A549 (cell line): Measurements from ENCODE around the gene RAD9A. TPM values are rescaled to one million over a fixed set of nuclear protein-coding genes. Genes with fewer than 3 reads are reported as not detected.

Source experiments
- ATAC-seq, 2 experiments: fragments of 200-7000 bp in 1 of 2; fragments of >200 bp in 1 of 2; cut with Nextera tagmentation in 1 of 2; cut with Tn5 transposase in 1 of 2; 3 replicates each; pipeline versions ENCODE4 v1.8.0 to v1.9.1; 2018 to 2020; ENCODE audit warnings: mild to moderate bottlenecking in 1 of 2, moderate library complexity in 1 of 2
- CTCF ChIA-PET: fragments of 300-600 bp; sonication (Branson Sonifier 250); formaldehyde crosslinking; extraction: SDS; loops from one replicate; lab custom pipeline; 2021; ENCODE audit warnings: antibody characterized with exemption, inconsistent platforms; lab: Yijun Ruan, JAX
- POLR2A ChIA-PET: fragments of 350-600 bp; formaldehyde crosslinking; extraction: SDS; loops from one replicate; lab custom pipeline; 2021; ENCODE audit warnings: antibody characterized with exemption, inconsistent platforms; lab: Yijun Ruan, JAX
- DNase-seq, 2 experiments: peaks; one replicate each; pipeline versions ENCODE4 v3.0.0 to v3.0.0-alpha.2; 2011 to 2016; ENCODE audit warnings: low read depth in 1 of 2, low spot score in 1 of 2
- FAIRE-seq: peaks from 2 replicates; lab custom pipeline; 2011; peaks lifted over from hg19 to GRCh38; lab: Jason Lieb, UNC
- H3K27ac ChIP-seq, 2 experiments: fragments of >200 bp; sonication (Bioruptor Twin); formaldehyde crosslinking; 3 replicates each; pipeline ENCODE4 v1.5.1; 2016 to 2017
- H3K4me1 ChIP-seq: fragments of >200 bp; sonication (Bioruptor Twin); formaldehyde crosslinking; 3 replicates; pipeline ENCODE4 v1.6.1; 2016
- H3K4me2 ChIP-seq: fragments of >200 bp; sonication (Bioruptor Twin); formaldehyde crosslinking; 3 replicates; pipeline ENCODE4 v1.6.1; 2016
- H3K4me3 ChIP-seq: fragments of >200 bp; sonication (Bioruptor Twin); formaldehyde crosslinking; 3 replicates; pipeline ENCODE4 v1.5.1; 2016
- H3K9me3 ChIP-seq: fragments of >200 bp; sonication (Bioruptor Twin); formaldehyde crosslinking; 3 replicates; pipeline ENCODE4 v1.6.1; 2016
- BHLHE40 ChIP-seq: IDR thresholded peaks from 2 replicates; pipeline ENCODE4 v1.6.1; 2012; ENCODE audit warnings: low read depth, low read length, inconsistent platforms
- CBX2 ChIP-seq: fragments of 200-600 bp; sonication (generic); IDR thresholded peaks from 2 replicates; pipeline ENCODE4 v1.6.1; 2016; ENCODE audit warnings: low read depth, mild to moderate bottlenecking, borderline replicate concordance
- CHD4 ChIP-seq: fragments of 200-600 bp; sonication (generic); IDR thresholded peaks from 2 replicates; pipeline ENCODE4 v1.6.1; 2016; ENCODE audit warnings: antibody characterized with exemption, mild to moderate bottlenecking, borderline replicate concordance
- CTCF ChIP-seq: fragments of >200 bp; sonication (Bioruptor Twin); formaldehyde crosslinking; IDR thresholded peaks from 3 replicates; pipeline ENCODE4 v1.5.1; 2016
- EHMT2 ChIP-seq: fragments of 200-600 bp; sonication (generic); IDR thresholded peaks from 2 replicates; pipeline ENCODE4 v1.6.1; 2016; ENCODE audit warnings: antibody characterized with exemption, low read depth, mild to moderate bottlenecking, moderate library complexity
- ELK1 ChIP-seq: fragments of 150-350 bp; IDR thresholded peaks from 2 replicates; pipeline ENCODE4 v1.6.1; 2014; ENCODE audit warnings: low read depth, mild to moderate bottlenecking, low read length
- ESRRA ChIP-seq: fragments of 150-350 bp; IDR thresholded peaks from 2 replicates; pipeline ENCODE4 v1.6.1; 2014; ENCODE audit warnings: mild to moderate bottlenecking, low read length, borderline replicate concordance
- FOSB ChIP-seq: fragments of 250-450 bp; sonication (Bioruptor Pico); IDR thresholded peaks from 2 replicates; pipeline ENCODE4 v1.5.0; 2020; ENCODE audit warnings: mild to moderate bottlenecking, moderate library complexity
- FOSL2 ChIP-seq, 2 experiments: fragments of 450-650 bp in 1 of 2; fragments of >200 bp in 1 of 2; sonication (Bioruptor Twin) in 1 of 2; formaldehyde crosslinking; IDR thresholded peaks; 2 replicates each; pipeline versions ENCODE4 v1.5.0 to v1.6.1; 2016 to 2020; ENCODE audit warnings: mild to moderate bottlenecking in 1 of 2, moderate library complexity in 1 of 2
- HEYL ChIP-seq: fragments of 250-450 bp; sonication (Bioruptor Pico); IDR thresholded peaks from 2 replicates; pipeline ENCODE4 v1.8.0; 2021; ENCODE audit warnings: mild to moderate bottlenecking, moderate library complexity
- HOXA7 ChIP-seq: fragments of 250-450 bp; sonication (Bioruptor Pico); IDR thresholded peaks from 2 replicates; pipeline ENCODE4 v1.5.0; 2020; ENCODE audit warnings: mild to moderate bottlenecking, moderate library complexity
- JUNB ChIP-seq: fragments of >200 bp; sonication (Bioruptor Twin); formaldehyde crosslinking; IDR thresholded peaks from 2 replicates; pipeline ENCODE4 v1.6.1; 2016
- KDM1A ChIP-seq: fragments of 200-600 bp; sonication (generic); IDR thresholded peaks from 2 replicates; pipeline ENCODE4 v1.6.1; 2016; ENCODE audit warnings: low read depth, mild to moderate bottlenecking
- KDM5A ChIP-seq: fragments of 200-600 bp; sonication (generic); IDR thresholded peaks from 2 replicates; pipeline ENCODE4 v1.6.1; 2016; ENCODE audit warnings: antibody characterized with exemption, mild to moderate bottlenecking
- MYC ChIP-seq: IDR thresholded peaks from 2 replicates; pipeline ENCODE4 v1.6.1; 2012; ENCODE audit warnings: mild to moderate bottlenecking, inconsistent platforms, low read length, improper control_type of control experiment, borderline replicate concordance
- NPAS2 ChIP-seq: fragments of 250-450 bp; sonication (Bioruptor Pico); IDR thresholded peaks from 2 replicates; pipeline ENCODE4 v1.8.0; 2022; ENCODE audit warnings: mild to moderate bottlenecking, moderate library complexity, borderline replicate concordance
- POLR2AphosphoS2 ChIP-seq: conservative IDR thresholded peaks from 2 replicates; pipeline ENCODE4 v1.6.1; 2012; ENCODE audit warnings: low read length, improper control_type of control experiment, inconsistent platforms
- RAD21 ChIP-seq, 2 experiments: fragments of >200 bp in 1 of 2; sonication (Bioruptor Twin) in 1 of 2; formaldehyde crosslinking in 1 of 2; IDR thresholded peaks in 1 of 2; conservative IDR thresholded peaks in 1 of 2; 2 replicates in 1 of 2; 3 replicates in 1 of 2; pipeline ENCODE4 v1.6.1; 2012 to 2018; ENCODE audit warnings: inconsistent platforms in 1 of 2
- SMC3 ChIP-seq: fragments of >200 bp; sonication (Bioruptor Twin); formaldehyde crosslinking; IDR thresholded peaks from 3 replicates; pipeline ENCODE4 v1.6.1; 2018; ENCODE audit warnings: inconsistent platforms
- ZC3H11A ChIP-seq: fragments of 450-650 bp; IDR thresholded peaks from 2 replicates; pipeline ENCODE4 v1.6.1; 2014; ENCODE audit warnings: antibody characterized with exemption, mild to moderate bottlenecking
- WGBS: methylation state at CpG from one replicate; pipeline ENCODE4 v1.1.6; 2017; ENCODE audit errors: missing lambda C conversion rate; 5-methylcytosine and 5-hydroxymethylcytosine counted together
- polyA plus RNA-seq, 4 experiments: library from polyadenylated mRNA; depleted of rRNA in 3 of 4; stranded (reverse); fragments of >200 nt; fragmentation: RNase III in 1 of 4; extraction: RNeasy Plus Mini Kit Qiagen cat#74134 plus additional on column Dnase treatment in 1 of 4; gene quantifications; 2 replicates in 3 of 4; 3 replicates in 1 of 4; pipeline ENCODE4 v1.2.3, GENCODE V29; 2011 to 2017
- TF ChIP-seq, protein P1 (sequence below): fragments of 250-450 bp; sonication (Bioruptor Pico); IDR thresholded peaks from 2 replicates; pipeline ENCODE4 v1.5.0; 2020; ENCODE audit warnings: low read depth, mild to moderate bottlenecking, moderate library complexity

Gene RAD9A
- polyA plus RNA-seq, 2 of the 4 experiments (the other 2 are of a cell fraction): 19.0 to 43.7 TPM

GRCh38 chr11:67431346-67432249 lies 39.8 kb downstream of the RAD9A start (continued):
- TF ChIP-seq, protein P1, sequence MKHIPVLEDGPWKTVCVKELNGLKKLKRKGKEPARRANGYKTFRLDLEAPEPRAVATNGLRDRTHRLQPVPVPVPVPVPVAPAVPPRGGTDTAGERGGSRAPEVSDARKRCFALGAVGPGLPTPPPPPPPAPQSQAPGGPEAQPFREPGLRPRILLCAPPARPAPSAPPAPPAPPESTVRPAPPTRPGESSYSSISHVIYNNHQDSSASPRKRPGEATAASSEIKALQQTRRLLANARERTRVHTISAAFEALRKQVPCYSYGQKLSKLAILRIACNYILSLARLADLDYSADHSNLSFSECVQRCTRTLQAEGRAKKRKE (CRISPR knock-in tag): no peak

- ATAC-seq: no peak
- 87% methylated on average over 19 of the region's 22 CpGs for WGBS
- POLR2A ChIA-PET: interaction anchor here (0.5 kb wide), 2 partner anchors 28 kb away, joined by 3 read pairs; no protein-coding TSS in a partner anchor
- no peak for TF ChIP-seq POLR2AphosphoS2
- TF ChIP-seq, all 56 proteins: peak for 0
- Histone ChIP-seq H3K27ac (no peak overlapping the region), H3K4me1 (peaks cover 19% of the 10 kb centered on the region; the same call in 2 of the 3 replicates), H3K4me2 (no peak overlapping the region), H3K9me3 (no peaks in the 10 kb centered on the region), H3K4me3 (no peak overlapping the region)
- CTCF ChIA-PET: interaction anchor here (1.0 to 1.2 kb wide), 2 partner anchors 50 to 73 kb away, joined by 3 to 4 read pairs; partner anchors contain the start of gene PITPNM1
- FAIRE-seq (no peak), DNase-seq (no peak)
These were observed 41.0 kb downstream of the RAD9A start for GRCh38 chr11:67432655-67433349.

DNA sequence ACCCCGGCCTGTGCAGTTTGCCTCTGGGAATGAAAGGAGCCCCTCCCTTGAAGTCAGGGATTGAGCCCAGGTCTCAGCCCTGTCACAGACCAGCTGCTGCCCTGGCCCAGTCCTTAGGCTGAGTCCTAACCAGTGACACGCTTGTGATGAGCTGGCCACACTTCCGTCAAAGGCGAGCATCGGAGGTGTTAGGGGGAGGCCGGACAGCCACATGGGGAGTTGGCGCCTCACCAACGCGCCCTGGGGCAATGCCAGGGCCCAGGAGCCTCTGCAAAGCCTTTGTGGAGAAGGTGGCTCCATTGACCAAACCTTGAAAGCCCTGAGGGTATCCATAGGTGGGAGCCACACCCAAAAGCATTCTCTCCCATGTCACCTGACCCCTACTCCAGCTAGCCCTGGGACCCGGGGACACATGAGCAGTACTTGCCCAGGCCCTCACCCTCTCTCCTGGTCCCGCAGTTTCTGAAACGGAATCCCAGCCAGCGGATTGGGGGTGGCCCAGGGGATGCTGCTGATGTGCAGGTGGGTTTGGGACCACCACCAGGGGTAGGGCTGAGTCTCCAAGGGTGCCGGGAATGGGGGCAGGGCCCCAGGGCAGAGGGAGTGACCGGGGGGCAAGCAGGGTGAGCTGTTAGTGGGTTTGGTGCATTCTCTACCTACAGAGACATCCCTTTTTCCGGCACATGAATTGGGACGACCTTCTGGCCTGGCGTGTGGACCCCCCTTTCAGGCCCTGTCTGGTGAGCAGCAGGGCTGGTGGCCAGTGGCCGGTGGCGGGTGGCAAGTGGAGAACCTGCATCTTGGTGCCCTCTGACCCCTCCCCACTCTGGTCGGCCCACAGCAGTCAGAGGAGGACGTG lies 42.0 kb downstream of the RAD9A start:
- no peak for ATAC-seq
- no peak for TF ChIP-seq HOXA7 (CRISPR knock-in tag)
- TF ChIP-seq FOSL2 (IDR thresholded peaks at IDR 0.05): no peak
- TF ChIP-seq FOSL2 (CRISPR knock-in tag; IDR thresholded peaks at IDR 0.05): no peak
- TF ChIP-seq FOSB (CRISPR knock-in tag): no peak
- no peak for TF ChIP-seq NPAS2 (CRISPR knock-in tag)
- no peak for TF ChIP-seq ZC3H11A
- TF ChIP-seq CTCF: no peak
- TF ChIP-seq CHD4: no peak
- FAIRE-seq: no peak
- Histone ChIP-seq H3K4me3 (no peak overlapping the region), H3K4me1 (peaks cover 19% of the 10 kb centered on the region; the same call in 2 of the 3 replicates), H3K4me2 (no peak overlapping the region), H3K27ac (no peak overlapping the region), H3K9me3 (no peaks in the 10 kb centered on the region)
- DNase-seq: no peak
- WGBS: 91% methylated on average over 17 of the region's 22 CpGs
- ChIA-PET CTCF (interaction anchor here (1.0 to 1.7 kb wide), 3 partner anchors 18 to 72 kb away, joined by 3 to 4 read pairs (median 4); partner anchors contain the start of genes GPR152 and PITPNM1), POLR2A (no interaction called here)

DNA sequence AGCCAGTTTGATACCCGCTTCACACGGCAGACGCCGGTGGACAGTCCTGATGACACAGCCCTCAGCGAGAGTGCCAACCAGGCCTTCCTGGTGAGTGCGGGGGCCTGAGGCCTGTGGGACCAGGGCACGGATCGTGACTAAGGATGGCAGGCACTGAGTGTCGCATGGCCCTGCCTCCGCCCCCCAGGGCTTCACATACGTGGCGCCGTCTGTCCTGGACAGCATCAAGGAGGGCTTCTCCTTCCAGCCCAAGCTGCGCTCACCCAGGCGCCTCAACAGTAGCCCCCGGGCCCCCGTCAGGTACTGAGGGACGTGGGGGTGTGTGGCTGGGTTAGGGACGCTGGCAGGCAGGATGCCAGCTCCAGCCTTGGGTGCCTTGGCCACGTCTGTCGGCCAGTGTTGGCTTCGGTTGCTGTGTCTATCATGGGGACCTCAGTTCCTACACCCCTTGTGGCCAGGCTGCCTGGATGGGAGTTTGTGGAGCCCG lies 42.7 kb downstream of the RAD9A start:
- no peak overlapping the region for H3K4me3 ChIP-seq
- FAIRE-seq (no peak), DNase-seq (no peak), ATAC-seq (no peak)
- ChIA-PET CTCF (interaction anchor here (1.7 kb wide), 1 partner anchor 18 kb away, joined by 4 read pairs; the partner anchor contains the start of gene GPR152), POLR2A (no interaction called here)
- H3K9me3 ChIP-seq: no peaks in the 10 kb centered on the region
- no peak overlapping the region for H3K4me2 ChIP-seq
- H3K27ac ChIP-seq: no peak overlapping the region
- H3K4me1 ChIP-seq: peaks cover 17% of the 10 kb centered on the region; the same call in 2 of the 3 replicates
- 89% methylated on average over 19 of the region's 23 CpGs for WGBS
- no peak for TF ChIP-seq ESRRA
- no peak for TF ChIP-seq CHD4
- TF ChIP-seq KDM1A: no peak
- TF ChIP-seq MYC: no peak
- TF ChIP-seq EHMT2: no peak
- no peak for TF ChIP-seq KDM5A
- TF ChIP-seq SMC3: no peak
- TF ChIP-seq POLR2AphosphoS2: no peak
- TF ChIP-seq BHLHE40: no peak
- no peak for TF ChIP-seq JUNB
- TF ChIP-seq ELK1: no peak
- TF ChIP-seq FOSL2 (IDR thresholded peaks at IDR 0.05): no peak
- no peak for TF ChIP-seq FOSL2 (CRISPR knock-in tag; IDR thresholded peaks at IDR 0.05)
- TF ChIP-seq RAD21 (conservative IDR thresholded peaks at IDR 0.05 in 1 of 2, IDR thresholded peaks at IDR 0.05 in 1 of 2): no peak
- no peak for TF ChIP-seq HEYL (CRISPR knock-in tag)
- TF ChIP-seq CBX2: no peak
